Spleen (tissue), 11 donors: ENCODE measurements around the gene RBM47. TPM values are rescaled to one million over a fixed set of nuclear protein-coding genes. Genes with fewer than 3 reads are reported as not detected.
A peak's percentile ranks its signal among the peaks of the same experiment; 100 is the strongest.

Experiments used
- DNase-seq: peaks from one replicate; pipeline ENCODE4 v3.0.0-alpha.2; 2020
- H3K27ac ChIP-seq, 8 donors: fragments of 200-600 bp; sonication (generic) in 7 of 8; 1 replicate in 4 of 8; 2 replicates in 4 of 8; pipeline versions ENCODE4 v1.5.0 to v1.8.0; 2016 to 2021; ENCODE audit warnings: inconsistent platforms in 4 of 8, mild to moderate bottlenecking in 4 of 8, moderate library complexity in 1 of 8
- H3K27me3 ChIP-seq, 7 donors: fragments of 200-600 bp; sonication (generic) in 6 of 7; replicated peaks in 1 of 7; 1 replicate in 4 of 7; 2 replicates in 3 of 7; pipeline versions ENCODE4 v1.5.0 to v1.8.0; 2016 to 2021; ENCODE audit warnings: inconsistent platforms in 3 of 7, mild to moderate bottlenecking in 1 of 7
- H3K36me3 ChIP-seq, 6 donors: fragments of 200-600 bp; sonication (generic) in 5 of 6; 1 replicate in 4 of 6; 2 replicates in 2 of 6; pipeline versions ENCODE4 v1.5.0 to v1.8.0; 2016 to 2021; ENCODE audit warnings: inconsistent platforms in 2 of 6
- H3K4me1 ChIP-seq, 6 donors: fragments of 200-600 bp; sonication (generic) in 5 of 6; 1 replicate in 3 of 6; 2 replicates in 3 of 6; pipeline versions ENCODE4 v1.5.0 to v1.8.0; 2016 to 2021; ENCODE audit warnings: inconsistent platforms in 3 of 6
- H3K4me3 ChIP-seq, 8 donors: fragments of 200-600 bp; sonication (generic) in 7 of 8; 1 replicate in 4 of 8; 2 replicates in 4 of 8; pipeline versions ENCODE4 v1.5.0 to v1.8.0; 2016 to 2021; ENCODE audit warnings: inconsistent platforms in 4 of 8, mild to moderate bottlenecking in 4 of 8, moderate library complexity in 2 of 8
- H3K9me3 ChIP-seq, 8 donors: fragments of 200-600 bp; sonication (generic) in 7 of 8; 1 replicate in 4 of 8; 2 replicates in 4 of 8; pipeline versions ENCODE4 v1.5.0 to v1.8.0; 2016 to 2021; ENCODE audit warnings: inconsistent platforms in 4 of 8
- POLR2A ChIP-seq, 3 donors: fragments of 450-650 bp; IDR thresholded peaks; one replicate each; pipeline ENCODE4 v1.5.1; 2017; ENCODE audit warnings: antibody characterized with exemption in 3 of 3, mild to moderate bottlenecking in 1 of 3
- POLR2AphosphoS5 ChIP-seq, 3 donors: sonication (generic); formaldehyde crosslinking; IDR thresholded peaks; one replicate each; pipeline ENCODE4 v1.5.1; 2017; ENCODE audit warnings: antibody characterized with exemption in 3 of 3
- WGBS, 5 donors: extraction: QIAGEN DNeasy Blood & Tissue Kit in 3 of 5; methylation state at CpG; one replicate each; pipeline versions ENCODE4 v1.1.5 to v1.1.7; 2013 to 2018; 5-methylcytosine and 5-hydroxymethylcytosine counted together
- intact Hi-C: fragments of 100-400 bp; cut with DNase I; formaldehyde crosslinking; loops from one replicate; pipeline ENCODE4 v1.15.0; 2023; ENCODE audit warnings: low total_unique reads
- polyA plus RNA-seq, 3 donors: library from polyadenylated mRNA; stranded (reverse); fragments of 200-250 nt; gene quantifications; one replicate each; pipeline ENCODE4 v1.2.1, GENCODE V29; 2013
- total RNA-seq, 7 donors: library from RNA; depleted of rRNA in 3 of 7; stranded (reverse); fragments of >200 nt in 3 of 7; fragmentation: NEBNext Ultra II Directional in 4 of 7; extraction: Animal tissue kit (Norgen Biotek cat#: 25700) in 4 of 7; gene quantifications; one replicate each; pipeline versions ENCODE4 v1.1.0 to v1.2.1, GENCODE V29; 2016 to 2021
- TF ChIP-seq, protein P1 (sequence below), 11 experiments: fragments of 200-600 bp in 7 of 11; fragments of 450-650 bp in 4 of 11; sonication (generic) in 4 of 11; IDR thresholded peaks in 8 of 11; conservative IDR thresholded peaks in 3 of 11; 1 replicate in 7 of 11; 2 replicates in 4 of 11; pipeline versions ENCODE4 v1.4.0 to v1.8.0; 2016 to 2021; ENCODE audit warnings: antibody characterized with exemption in 11 of 11, inconsistent platforms in 4 of 11, mild to moderate bottlenecking in 1 of 11
- donor health status: healthy with polysubstance abuse.
- donor health status: DM: no; HTN: no; CAD: no; lungs with moderate emphysema.
- donor health status: DM: no; HTN: no; CAD: no.
- donor health status: Bipolar disorder and iron deficiency.
- donor health status: healthy.
- donor health status: DM: no; HTN: no; CAD: no.
- donor health status: DM: yes; HTN: yes; CAD: no.

The RBM47 gene
- total and polyA plus RNA-seq, 10 donors = 6.0 to 164 (median 77.9) TPM

DNA sequence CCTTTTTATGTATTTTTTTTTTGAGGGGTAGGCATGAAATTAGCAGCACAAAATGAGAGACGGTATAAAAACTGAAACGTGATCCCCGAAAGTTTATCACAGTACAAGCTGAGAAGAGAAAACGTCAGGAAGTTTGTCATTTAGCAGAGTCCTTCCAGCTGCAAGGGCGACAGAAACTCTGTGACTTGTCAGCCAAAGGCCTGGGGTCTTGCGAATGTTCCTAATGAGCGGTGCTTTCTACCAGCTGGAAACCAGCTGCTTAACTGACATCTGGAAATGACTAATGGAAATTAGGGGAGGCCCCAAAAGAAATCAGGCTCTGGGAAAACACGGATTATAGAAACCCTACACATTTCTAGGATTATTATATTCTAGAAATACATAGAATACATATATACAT, 228.0 kb downstream of the RBM47 start:
- Histone ChIP-seq H3K9me3 (peaks cover 0 to 9% (median 4%) of the 10 kb centered on the region in 8 donors), H3K4me1 (peaks cover 0 to 3% (median 0%) of the 10 kb centered on the region in 6 donors), H3K27ac (peak overlapping the region in 1 of 8 donors; percentile 23), H3K36me3 (no peaks in the 10 kb centered on the region), H3K4me3 (no peak overlapping the region), H3K27me3 (no peaks in the 10 kb centered on the region)
- intact Hi-C loops = no loop called here
- DNase-seq = no peak
- TF ChIP-seq, protein P1, sequence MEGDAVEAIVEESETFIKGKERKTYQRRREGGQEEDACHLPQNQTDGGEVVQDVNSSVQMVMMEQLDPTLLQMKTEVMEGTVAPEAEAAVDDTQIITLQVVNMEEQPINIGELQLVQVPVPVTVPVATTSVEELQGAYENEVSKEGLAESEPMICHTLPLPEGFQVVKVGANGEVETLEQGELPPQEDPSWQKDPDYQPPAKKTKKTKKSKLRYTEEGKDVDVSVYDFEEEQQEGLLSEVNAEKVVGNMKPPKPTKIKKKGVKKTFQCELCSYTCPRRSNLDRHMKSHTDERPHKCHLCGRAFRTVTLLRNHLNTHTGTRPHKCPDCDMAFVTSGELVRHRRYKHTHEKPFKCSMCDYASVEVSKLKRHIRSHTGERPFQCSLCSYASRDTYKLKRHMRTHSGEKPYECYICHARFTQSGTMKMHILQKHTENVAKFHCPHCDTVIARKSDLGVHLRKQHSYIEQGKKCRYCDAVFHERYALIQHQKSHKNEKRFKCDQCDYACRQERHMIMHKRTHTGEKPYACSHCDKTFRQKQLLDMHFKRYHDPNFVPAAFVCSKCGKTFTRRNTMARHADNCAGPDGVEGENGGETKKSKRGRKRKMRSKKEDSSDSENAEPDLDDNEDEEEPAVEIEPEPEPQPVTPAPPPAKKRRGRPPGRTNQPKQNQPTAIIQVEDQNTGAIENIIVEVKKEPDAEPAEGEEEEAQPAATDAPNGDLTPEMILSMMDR (IDR thresholded peaks at IDR 0.05 in 8 of 11, conservative IDR thresholded peaks at IDR 0.05 in 3 of 11) = no peak
- no peak for TF ChIP-seq POLR2A (IDR thresholded peaks at IDR 0.05)
- TF ChIP-seq POLR2AphosphoS5 (IDR thresholded peaks at IDR 0.05) = peak in 1 of 3 donors; percentile 77
- WGBS, 5 donors = 68 to 83% (median 75%) methylated on average over 8 of the region's 8 CpGs

DNA sequence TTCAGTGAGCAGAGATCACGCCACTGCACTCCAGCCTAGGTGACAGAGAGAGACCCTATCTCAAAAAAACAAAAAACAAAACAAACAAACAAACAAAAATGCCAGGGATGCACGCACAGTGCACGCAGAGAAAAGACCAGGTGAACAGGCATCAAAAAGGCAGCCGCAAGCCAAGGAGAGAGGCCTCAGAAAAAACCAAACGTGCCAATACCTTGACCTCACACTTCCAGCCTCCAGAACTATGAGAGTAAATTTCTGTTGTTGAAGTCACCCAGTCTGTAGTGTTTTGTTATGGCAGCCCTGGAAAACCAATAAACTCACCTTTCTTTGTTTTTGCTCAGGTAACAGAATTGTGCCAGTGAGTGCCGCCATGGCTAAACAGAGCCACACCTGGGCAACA, 228.6 kb downstream of the RBM47 start:
- DNase-seq = no peak
- H3K9me3 ChIP-seq = peaks cover 0 to 4% (median under 1%) of the 10 kb centered on the region in 8 donors
- intact Hi-C loops = no loop called here
- peaks cover 0 to 3% (median 0%) of the 10 kb centered on the region in 6 donors for H3K4me1 ChIP-seq
- no peaks in the 10 kb centered on the region for H3K36me3 ChIP-seq
- WGBS, 5 donors = 90 to 95% (median 94%) methylated on average over 6 of the region's 6 CpGs
- H3K27me3 ChIP-seq = no peaks in the 10 kb centered on the region
- TF ChIP-seq POLR2AphosphoS5 (IDR thresholded peaks at IDR 0.05) = no peak
- TF ChIP-seq, protein P1 (IDR thresholded peaks at IDR 0.05 in 8 of 11, conservative IDR thresholded peaks at IDR 0.05 in 3 of 11) = no peak
- no peak overlapping the region for H3K4me3 ChIP-seq
- peak overlapping the region in 1 of 8 donors; percentile 23 for H3K27ac ChIP-seq

- no peak for TF ChIP-seq POLR2A (IDR thresholded peaks at IDR 0.05)
- TF ChIP-seq POLR2AphosphoS5 (IDR thresholded peaks at IDR 0.05) = no peak
- TF ChIP-seq, protein P1 (IDR thresholded peaks at IDR 0.05 in 8 of 11, conservative IDR thresholded peaks at IDR 0.05 in 3 of 11) = no peak
- 73 to 92% (median 88%) methylated on average over 3 of the region's 3 CpGs for WGBS, 5 donors
- intact Hi-C loops = no loop called here
- Histone ChIP-seq H3K4me1 (peaks cover 0 to 4% (median 0%) of the 10 kb centered on the region in 6 donors), H3K27ac (peak overlapping the region in 1 of 8 donors; percentile 0), H3K4me3 (no peak overlapping the region), H3K27me3 (no peaks in the 10 kb centered on the region), H3K36me3 (no peaks in the 10 kb centered on the region), H3K9me3 (no peaks in the 10 kb centered on the region)
- no peak for DNase-seq
These were observed 230.1 kb downstream of the RBM47 start for GRCh38 chr4:40399578-40399977.

- DNase-seq = no peak
- Histone ChIP-seq H3K9me3 (no peaks in the 10 kb centered on the region), H3K36me3 (no peaks in the 10 kb centered on the region), H3K27ac (peak overlapping the region in 1 of 8 donors; percentile 20), H3K4me3 (no peak overlapping the region), H3K27me3 (no peaks in the 10 kb centered on the region), H3K4me1 (peaks cover 0 to 6% (median 0%) of the 10 kb centered on the region in 6 donors)
- WGBS, 5 donors = 69 to 85% (median 77%) methylated on average over 7 of the region's 7 CpGs
- TF ChIP-seq, protein P1 (IDR thresholded peaks at IDR 0.05 in 8 of 11, conservative IDR thresholded peaks at IDR 0.05 in 3 of 11) = no peak
- TF ChIP-seq POLR2A (IDR thresholded peaks at IDR 0.05) = no peak
- intact Hi-C loops = no loop called here
These were observed 233.5 kb downstream of the RBM47 start for GRCh38 chr4:40395908-40396793.
